HEK293T (cell line): ENCODE results near the gene SMIM14.
"Not testable (repeated sequence)": the region's sequence is repeated elsewhere in the genome, so short reads cannot be mapped to it uniquely, and the experiment has no call there.

ENCODE experiments used
- CTCF ChIA-PET: fragments of 350-600 bp; formaldehyde crosslinking; extraction: SDS; loops from one replicate; lab custom pipeline; 2021; ENCODE audit warnings: antibody characterized with exemption, inconsistent platforms; lab: Yijun Ruan, JAX
- POLR2A ChIA-PET: fragments of 350-600 bp; formaldehyde crosslinking; extraction: SDS; loops from one replicate; lab custom pipeline; 2020; ENCODE audit warnings: antibody characterized with exemption, inconsistent platforms; lab: Yijun Ruan, JAX
- DNase-seq: peaks from one replicate; pipeline ENCODE4 v3.0.0; 2012; ENCODE audit warnings: mixed read lengths; ENCODE audit errors: extremely low spot score
- ARNT ChIP-seq: fragments of 450-650 bp; IDR thresholded peaks from 2 replicates; pipeline ENCODE4 v1.6.1; 2017; ENCODE audit warnings: mild to moderate bottlenecking
- BHLHE40 ChIP-seq: fragments of 450-650 bp; IDR thresholded peaks from 2 replicates; pipeline ENCODE4 v1.6.1; 2016; ENCODE audit warnings: mild to moderate bottlenecking, moderate library complexity, borderline replicate concordance
- CTBP1 ChIP-seq: fragments of 450-650 bp; IDR thresholded peaks from 2 replicates; pipeline ENCODE4 v1.6.1; 2016; ENCODE audit warnings: borderline replicate concordance
- ELF4 ChIP-seq: fragments of 450-650 bp; IDR thresholded peaks from 2 replicates; pipeline ENCODE4 v1.6.1; 2017; ENCODE audit warnings: antibody characterized with exemption
- FOXA1 ChIP-seq: fragments of 450-650 bp; IDR thresholded peaks from 2 replicates; pipeline ENCODE4 v1.6.1; 2016; ENCODE audit warnings: mild to moderate bottlenecking
- FOXK2 ChIP-seq: fragments of 450-650 bp; IDR thresholded peaks from 2 replicates; pipeline ENCODE4 v1.6.1; 2016; ENCODE audit warnings: mild to moderate bottlenecking
- FOXM1 ChIP-seq: fragments of 450-650 bp; IDR thresholded peaks from 2 replicates; pipeline ENCODE4 v1.6.1; 2017; ENCODE audit warnings: mild to moderate bottlenecking, borderline replicate concordance
- HDGF ChIP-seq: fragments of 450-650 bp; IDR thresholded peaks from 2 replicates; pipeline ENCODE4 v1.6.1; 2017; ENCODE audit warnings: antibody characterized with exemption, borderline replicate concordance
- L3MBTL2 ChIP-seq: fragments of 450-650 bp; conservative IDR thresholded peaks from 2 replicates; pipeline ENCODE4 v1.6.1; 2016; ENCODE audit warnings: mild to moderate bottlenecking
- LEF1 ChIP-seq: fragments of 450-650 bp; IDR thresholded peaks from 2 replicates; pipeline ENCODE4 v1.6.1; 2017; ENCODE audit warnings: mild to moderate bottlenecking, borderline replicate concordance
- NFRKB ChIP-seq: fragments of 450-650 bp; IDR thresholded peaks from 2 replicates; pipeline ENCODE4 v1.6.1; 2016; ENCODE audit warnings: mild to moderate bottlenecking, moderate library complexity
- SP1 ChIP-seq: fragments of 450-650 bp; IDR thresholded peaks from 2 replicates; pipeline ENCODE4 v1.6.1; 2017
- SUZ12 ChIP-seq: fragments of 450-650 bp; IDR thresholded peaks from 2 replicates; pipeline ENCODE4 v1.6.1; 2016; ENCODE audit warnings: mild to moderate bottlenecking
- TARDBP ChIP-seq: fragments of 450-650 bp; IDR thresholded peaks from 2 replicates; pipeline ENCODE4 v1.6.1; 2016
- ZNF384 ChIP-seq: fragments of 450-650 bp; IDR thresholded peaks from 2 replicates; pipeline ENCODE4 v1.6.1; 2016
- TF ChIP-seq, protein P1 (sequence below): fragments of 450-650 bp; IDR thresholded peaks from 2 replicates; pipeline ENCODE4 v1.6.1; 2016

Gene SMIM14

DNA sequence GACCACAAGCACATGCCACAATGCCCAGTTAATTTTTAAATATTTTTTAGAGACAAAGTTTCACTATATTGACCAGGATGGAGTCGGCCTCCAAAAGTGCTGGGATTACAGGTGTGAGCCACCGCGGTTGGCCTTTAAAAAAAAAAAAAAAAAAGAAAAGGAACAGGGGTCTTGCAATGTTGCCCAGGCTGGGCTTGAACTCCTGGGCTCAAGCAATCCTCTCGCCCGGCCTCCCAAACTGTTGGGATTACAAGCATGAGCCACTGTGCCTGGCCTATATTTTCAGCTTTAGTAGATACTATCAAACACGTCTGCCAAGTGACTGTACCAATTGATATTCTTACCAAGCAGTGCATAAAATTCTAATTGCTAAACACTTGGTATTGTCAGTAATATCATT lies 120.2 kb downstream of the SMIM14 start:
- ChIA-PET CTCF (no interaction called here), POLR2A (interaction anchor here (0.9 kb wide), 1 partner anchor 9 kb away, joined by 5 read pairs; the partner anchor contains the start of gene UGDH)
- DNase-seq: no peak
- TF ChIP-seq, protein P1, sequence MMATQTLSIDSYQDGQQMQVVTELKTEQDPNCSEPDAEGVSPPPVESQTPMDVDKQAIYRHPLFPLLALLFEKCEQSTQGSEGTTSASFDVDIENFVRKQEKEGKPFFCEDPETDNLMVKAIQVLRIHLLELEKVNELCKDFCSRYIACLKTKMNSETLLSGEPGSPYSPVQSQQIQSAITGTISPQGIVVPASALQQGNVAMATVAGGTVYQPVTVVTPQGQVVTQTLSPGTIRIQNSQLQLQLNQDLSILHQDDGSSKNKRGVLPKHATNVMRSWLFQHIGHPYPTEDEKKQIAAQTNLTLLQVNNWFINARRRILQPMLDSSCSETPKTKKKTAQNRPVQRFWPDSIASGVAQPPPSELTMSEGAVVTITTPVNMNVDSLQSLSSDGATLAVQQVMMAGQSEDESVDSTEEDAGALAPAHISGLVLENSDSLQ: no peak
- TF ChIP-seq ZNF384 (no peak), L3MBTL2 (no peak)

DNA sequence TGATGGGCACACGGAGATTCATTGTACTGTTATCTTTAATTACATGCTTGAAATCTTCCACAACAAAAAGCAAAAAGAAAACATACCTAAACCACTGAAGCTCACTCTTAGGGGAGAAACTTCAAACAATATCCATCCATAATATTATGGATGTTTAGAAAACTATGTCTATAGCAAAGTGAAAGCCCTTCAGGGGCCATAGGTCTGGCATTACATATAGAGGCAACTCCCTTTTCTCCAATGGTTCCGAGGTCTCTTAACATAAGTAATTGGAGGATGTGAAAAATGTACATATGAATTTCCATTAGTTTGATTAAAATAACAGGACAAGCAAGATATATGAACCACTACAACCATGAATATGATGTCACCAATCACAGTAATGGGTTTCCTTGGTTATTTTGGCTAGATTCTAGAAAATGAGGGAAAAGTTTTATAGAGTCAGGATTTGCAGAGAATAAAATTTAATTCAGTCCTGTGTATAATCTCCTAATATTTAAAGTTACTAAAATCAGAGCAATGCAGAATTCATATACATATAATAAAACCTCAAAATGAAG lies 122.2 kb downstream of the SMIM14 start:
- TF ChIP-seq ARNT (no peak), FOXK2 (no peak), LEF1 (no peak), SP1 (no peak), ELF4 (no peak), CTBP1 (no peak), FOXM1 (no peak), ZNF384 (no peak), L3MBTL2 (no peak), TARDBP (no peak), FOXA1 (no peak), HDGF (no peak), NFRKB (no peak), BHLHE40 (no peak), SUZ12 (no peak)
- TF ChIP-seq, protein P1: no peak
- ChIA-PET CTCF (no interaction called here), POLR2A (no interaction called here)
- DNase-seq: no peak

DNA sequence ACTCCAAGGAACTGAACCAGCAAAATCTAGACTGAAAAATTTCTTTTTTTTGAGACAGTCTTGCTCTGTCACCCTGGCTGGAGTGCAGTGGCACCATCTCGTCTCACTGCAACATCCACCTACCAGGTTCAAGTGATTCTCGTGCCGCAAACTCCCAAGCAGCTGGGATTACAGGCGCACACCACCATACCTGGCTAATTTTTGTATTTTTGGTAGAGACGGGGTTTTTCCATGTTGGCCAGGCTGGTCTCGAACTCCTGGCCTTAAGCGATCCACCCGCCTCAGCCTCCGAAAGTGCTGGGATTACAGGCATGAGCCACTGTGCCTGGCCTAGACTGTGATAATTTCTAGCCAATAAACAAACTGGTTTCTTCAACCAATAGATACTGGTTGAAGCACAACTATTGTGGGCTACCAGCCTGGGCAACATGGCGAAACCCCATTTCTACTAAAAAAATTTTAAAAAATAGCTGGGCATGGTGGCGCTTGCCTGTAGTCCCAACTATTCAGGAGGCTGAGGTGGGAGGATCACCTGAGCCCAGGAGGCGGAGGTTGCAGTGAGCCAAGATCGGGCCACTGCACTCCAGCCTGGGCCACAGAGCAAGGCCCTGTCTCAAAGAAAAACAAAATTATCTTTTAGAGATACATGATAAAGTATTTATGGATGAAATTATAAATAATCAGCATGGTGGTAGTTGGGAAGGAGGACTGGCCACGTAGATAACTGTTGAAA lies 122.8 kb downstream of the SMIM14 start:
- POLR2A ChIA-PET, CTCF ChIA-PET, DNase-seq: not testable (repeated sequence)

DNA sequence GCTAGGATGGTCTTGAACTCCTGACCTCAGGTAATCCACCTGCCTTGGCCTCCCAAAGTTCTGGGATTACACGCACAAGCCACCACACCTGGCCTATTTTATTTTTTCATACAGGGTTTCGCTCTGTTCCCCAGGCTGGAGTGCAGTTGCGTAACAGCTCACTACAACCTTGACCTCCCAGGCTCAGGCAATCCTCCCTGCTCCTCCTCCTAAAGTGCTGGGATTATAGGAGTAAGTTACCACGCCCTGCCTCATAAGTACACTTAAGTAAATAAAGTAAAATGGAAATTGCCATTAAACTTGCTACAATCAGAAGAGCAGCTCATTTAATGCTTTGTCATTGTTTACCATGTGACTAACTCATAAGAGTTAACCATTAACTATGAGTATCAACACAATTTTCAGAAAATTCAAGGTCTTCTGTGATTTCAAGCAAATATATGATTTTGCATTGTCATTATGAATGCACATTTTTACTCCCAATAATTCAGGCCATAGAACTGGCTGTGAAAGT lies 123.7 kb downstream of the SMIM14 start:
- DNase-seq: no peak
- CTCF ChIA-PET: interaction anchor here (0.6 kb wide), 1 partner anchor 56 kb away, joined by 4 read pairs; no protein-coding TSS in a partner anchor
- POLR2A ChIA-PET: interaction anchor here (0.9 to 1.4 kb wide), 2 partner anchors 12 to 123 kb away, joined by 3 to 6 read pairs; partner anchors contain the start of gene UGDH
- TF ChIP-seq HDGF (no peak), FOXA1 (0 out of 2 replicates have a peak, but pooled peaks have one; percentile 37), L3MBTL2 (no peak)

DNA sequence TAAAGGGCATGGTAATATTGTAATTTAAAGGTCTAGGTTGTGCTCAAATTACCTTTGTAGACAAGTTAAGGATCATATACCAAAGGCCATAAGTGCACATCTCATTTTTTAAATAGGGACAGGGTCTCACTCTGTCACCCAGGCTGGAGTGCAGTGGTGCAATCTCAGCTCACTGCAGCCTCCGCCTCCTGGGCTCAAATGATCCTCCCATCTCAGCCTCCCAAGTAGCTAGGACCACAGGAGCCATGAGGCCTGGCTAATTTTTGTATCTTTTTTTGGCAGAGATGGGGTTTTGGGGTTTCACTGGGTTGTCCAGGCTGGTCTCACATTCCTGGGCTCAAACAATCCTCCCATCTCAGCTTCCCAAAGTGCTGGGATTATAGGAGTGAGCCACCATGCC lies 124.4 kb downstream of the SMIM14 start:
- ChIA-PET POLR2A (interaction anchor here (0.9 to 1.4 kb wide), 2 partner anchors 13 to 123 kb away, joined by 3 to 6 read pairs; partner anchors contain the start of gene UGDH), CTCF (interaction anchor here (0.6 kb wide), 1 partner anchor 56 kb away, joined by 4 read pairs; no protein-coding TSS in a partner anchor)
- DNase-seq: not testable (repeated sequence)

DNA sequence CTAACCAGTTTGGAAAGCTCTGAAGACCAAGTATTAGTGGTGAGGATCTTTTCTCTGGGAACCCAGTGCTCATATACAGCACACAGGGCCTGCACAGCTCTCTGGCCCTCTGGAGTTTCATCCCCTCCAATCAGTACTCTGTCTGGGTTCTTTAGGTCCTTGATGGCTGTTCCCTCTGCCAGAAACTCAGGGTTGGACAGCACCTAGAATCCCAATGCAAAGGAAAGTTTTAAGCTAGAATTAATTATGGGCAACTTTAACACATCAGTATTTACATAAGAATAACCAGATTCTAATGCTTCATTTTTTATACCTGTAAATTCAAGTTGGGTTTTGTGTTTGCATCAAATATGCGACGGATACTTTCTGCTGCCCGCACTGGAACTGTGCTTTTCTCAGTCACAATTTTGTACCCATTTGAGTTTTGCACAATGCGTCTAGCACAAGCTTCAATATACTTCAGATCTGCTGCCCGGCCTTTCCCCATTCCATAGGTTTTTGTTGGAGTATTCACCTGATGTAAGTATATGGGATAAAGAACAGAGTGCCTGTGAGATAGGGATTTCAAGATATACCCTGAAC lies 128.2 kb downstream of the SMIM14 start:
- TF ChIP-seq HDGF (no peak), TARDBP (no peak), SUZ12 (no peak), ZNF384 (no peak), NFRKB (no peak), ELF4 (no peak), L3MBTL2 (no peak), CTBP1 (no peak), FOXA1 (no peak), FOXK2 (no peak), ARNT (no peak), SP1 (no peak), FOXM1 (no peak), BHLHE40 (no peak), LEF1 (no peak)
- TF ChIP-seq, protein P1: no peak
- ChIA-PET CTCF (interaction anchor here (0.7 to 0.9 kb wide), 2 partner anchors 12 to 41 kb away, joined by 3 to 4 read pairs; no protein-coding TSS in a partner anchor), POLR2A (interaction anchor here (1.7 kb wide), 1 partner anchor 17 kb away, joined by 4 read pairs; the partner anchor contains the start of gene UGDH)
- no peak for DNase-seq
